SKM-1 (cell line): ENCODE measurements around the gene PLD4.
"Not testable (repeated sequence)": the region's sequence is repeated elsewhere in the genome, so short reads cannot be mapped to it uniquely, and the experiment has no call there.

ENCODE experiments used
- DNase-seq: peaks from one replicate; lab custom pipeline; 2025; ENCODE audit not compliant: unreplicated experiment; lab: John Stamatoyannopoulos, UW

PLD4 gene

DNA sequence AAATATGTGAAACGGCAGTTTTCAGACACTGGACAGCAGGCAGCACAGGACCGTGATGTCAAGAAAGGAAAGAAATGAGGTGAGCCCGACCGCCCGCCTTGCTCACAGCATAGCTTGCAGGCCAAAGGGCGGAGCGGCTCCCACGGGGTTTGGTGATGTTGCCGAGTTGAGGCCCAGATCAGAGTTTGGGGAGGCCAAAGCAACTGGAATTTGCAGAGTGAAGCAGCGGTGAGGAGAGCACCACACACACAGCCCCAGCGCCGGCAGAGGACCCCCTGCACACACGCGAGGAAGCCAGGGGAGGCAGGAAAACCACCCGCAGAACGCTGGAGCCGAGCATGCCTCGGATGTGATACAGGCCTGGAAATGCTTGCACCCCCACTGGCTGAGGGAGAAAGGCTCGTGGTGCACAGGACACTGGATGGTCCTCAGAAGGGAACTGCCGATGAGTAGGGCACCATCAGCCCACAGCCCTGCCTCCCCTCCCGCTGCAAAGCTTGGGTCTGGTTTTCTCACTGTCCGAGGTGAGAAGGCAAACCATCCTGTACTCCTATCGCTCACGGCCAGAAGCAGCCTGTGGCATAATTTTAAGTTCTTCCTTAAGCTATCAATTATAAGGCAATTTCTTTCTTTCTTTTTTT, 25.7 kb upstream of the PLD4 start:
- DNase-seq = no peak

DNA sequence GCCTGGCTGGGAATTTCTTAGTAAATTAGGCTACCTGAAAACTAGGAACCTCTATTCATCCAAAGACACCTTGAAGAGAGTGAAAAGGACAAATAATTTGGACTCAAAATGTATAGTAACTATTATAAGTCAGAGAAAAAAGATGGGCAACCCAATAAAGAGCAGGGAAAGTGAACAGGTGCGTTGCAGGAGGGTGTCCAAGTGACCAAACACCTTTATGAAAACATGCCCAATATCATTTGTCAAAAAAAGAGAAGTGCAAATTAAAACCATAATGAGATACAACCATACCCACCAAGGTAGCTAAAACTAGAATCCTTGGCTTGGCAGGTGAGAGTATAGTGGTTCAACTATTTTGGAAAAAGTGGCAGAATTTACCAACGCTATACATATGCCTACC, 24.9 kb upstream of the PLD4 start:
- DNase-seq = no peak

DNA sequence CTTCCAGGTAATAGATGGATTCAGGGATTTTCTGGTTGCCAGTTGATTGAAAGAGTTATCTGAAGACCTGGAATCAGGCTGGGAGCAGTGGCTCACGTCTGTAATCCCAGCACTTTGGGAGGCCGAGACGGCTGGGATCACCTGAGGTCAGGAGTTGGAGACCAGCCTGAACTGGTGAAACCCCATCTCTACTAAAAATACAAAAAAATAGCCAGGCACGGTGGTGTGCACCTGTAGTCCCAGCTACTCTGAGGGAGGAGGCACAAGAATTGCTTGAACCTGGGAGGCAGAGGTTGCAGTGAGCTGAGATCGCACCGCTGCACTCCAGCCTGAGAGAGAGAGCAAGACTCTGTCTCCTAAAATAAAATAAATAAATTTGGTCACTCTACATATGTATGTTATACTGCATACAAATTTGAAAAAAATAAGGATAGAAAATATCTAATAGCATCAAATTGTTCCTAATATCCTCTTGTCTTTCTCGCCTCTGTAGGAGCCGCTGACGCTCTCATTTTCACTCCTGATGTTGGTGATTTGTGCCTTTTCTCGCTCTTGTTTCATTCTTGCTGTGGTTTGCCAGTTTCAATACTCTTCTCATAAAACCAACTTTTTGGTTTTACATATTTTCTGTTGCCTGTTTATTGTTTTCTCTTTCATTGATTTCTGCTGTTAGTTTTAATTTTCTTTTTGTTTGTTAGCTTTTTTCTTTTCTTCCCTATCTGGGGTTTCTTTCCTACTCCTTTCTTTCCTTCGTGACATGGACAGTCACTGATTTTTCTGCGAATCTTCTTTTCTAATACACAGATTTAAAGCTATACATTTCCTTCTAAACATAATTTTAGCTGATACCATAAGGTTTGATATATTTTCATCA, 23.8 kb upstream of the PLD4 start:
- no peak for DNase-seq

DNA sequence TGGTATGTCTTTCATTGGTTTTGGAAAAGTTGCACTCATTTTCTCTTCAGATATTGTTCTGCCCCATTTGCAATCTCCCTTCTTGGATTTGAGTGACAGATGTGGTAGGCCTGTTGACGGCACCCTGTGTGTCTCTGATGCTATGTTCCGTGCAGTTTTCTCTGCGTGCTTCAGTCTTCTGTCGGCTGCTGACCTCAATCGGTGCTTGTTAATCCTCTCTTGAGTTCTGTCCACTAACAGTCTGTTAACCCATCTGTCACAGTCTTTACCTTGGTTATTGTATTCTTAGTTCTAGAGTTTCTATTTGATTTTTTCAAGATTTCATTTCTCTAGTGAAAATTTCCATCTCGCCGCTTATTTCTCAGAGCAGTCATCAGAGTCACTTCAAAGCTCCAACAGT, 20.7 kb upstream of the PLD4 start:
- DNase-seq = no peak

DNA sequence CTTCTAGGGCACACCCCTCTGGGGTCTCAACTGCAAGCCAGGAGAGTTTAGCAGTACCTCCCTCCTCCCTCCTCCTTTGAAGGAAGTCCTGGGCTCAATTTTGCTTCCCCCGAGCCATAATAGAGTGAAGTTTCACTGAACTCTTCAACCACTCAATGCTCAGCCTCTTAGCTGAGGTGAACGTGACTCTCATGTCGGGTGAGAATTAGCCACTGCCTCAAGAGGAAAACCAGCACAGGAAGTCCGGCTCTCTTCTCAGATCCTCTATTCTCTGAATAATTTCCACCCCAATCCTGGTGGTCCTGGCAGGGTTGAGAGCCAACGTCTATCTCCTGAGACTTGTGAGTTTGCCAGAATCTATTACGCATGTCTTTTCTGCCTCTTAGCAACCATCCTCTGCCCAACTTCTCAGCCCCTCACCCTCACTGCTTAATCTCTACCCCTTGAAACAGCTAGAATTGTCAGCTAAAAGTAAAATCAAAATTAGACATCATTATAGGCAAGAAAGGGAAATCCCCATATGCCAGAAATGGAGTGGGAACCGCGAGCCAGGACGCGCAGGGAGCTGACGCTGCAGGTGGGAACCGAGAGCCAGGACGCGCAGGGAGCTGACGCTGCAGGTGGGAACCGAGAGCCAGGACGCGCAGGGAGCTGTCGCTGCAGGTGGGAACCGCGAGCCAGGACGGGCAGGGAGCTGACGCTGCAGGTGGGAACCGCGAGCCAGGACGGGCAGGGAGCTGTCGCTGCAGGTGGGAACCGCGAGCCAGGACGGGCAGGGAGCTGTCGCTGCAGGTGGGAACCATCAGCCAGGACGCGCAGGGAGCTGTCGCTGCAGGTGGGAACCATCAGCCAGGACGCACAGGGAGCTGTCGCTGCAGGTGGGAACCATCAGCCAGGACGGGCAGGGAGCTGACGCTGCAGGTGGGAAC, 19.8 kb upstream of the PLD4 start:
- DNase-seq = not testable (repeated sequence)

DNA sequence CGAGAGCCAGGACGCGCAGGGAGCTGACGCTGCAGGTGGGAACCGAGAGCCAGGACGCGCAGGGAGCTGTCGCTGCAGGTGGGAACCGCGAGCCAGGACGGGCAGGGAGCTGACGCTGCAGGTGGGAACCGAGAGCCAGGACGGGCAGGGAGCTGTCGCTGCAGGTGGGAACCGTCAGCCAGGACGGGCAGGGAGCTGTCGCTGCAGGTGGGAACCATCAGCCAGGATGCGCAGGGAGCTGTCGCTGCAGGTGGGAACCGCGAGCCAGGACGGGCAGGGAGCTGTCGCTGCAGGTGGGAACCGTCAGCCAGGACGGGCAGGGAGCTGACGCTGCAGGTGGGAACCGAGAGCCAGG, 19.1 kb upstream of the PLD4 start:
- DNase-seq = not testable (repeated sequence)

DNA sequence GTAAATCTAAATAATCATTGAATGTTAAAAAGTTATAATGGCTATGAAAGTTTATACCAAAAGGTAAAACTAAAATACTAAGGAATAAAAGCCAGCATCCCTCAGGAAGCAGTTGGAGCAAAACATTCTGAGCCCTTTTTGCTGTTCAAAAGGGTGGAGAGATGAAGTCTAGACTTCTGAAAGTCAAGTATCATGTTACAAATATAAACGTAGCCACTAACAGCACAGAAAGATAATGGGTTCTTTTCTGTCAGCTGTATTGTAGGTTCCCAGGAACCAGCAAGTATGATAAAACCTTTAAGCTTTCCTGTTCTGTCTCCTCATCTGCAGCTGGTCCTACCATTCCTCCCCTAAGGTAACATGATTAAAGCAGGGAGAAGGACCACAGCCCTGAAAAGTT, 16.4 kb upstream of the PLD4 start:
- no peak for DNase-seq

DNA sequence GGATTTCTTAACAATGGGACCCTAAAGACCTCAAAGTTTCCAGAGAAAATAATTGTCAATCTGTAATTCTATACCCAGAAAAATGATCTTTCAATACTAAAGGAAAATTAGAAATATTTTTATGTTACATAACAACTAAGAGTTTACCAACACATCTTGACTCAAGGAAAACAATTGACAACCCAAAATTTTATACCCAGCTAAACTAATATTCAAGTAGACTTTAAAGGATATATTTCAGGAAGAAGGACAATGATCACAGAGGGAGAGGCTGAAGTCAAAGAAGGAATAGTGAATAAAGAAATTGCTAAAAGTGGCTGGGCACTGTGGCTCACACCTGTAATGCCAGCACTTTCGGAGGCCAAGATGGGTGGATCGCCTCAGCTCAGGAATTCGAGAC, 12.6 kb upstream of the PLD4 start:
- DNase-seq = no peak

DNA sequence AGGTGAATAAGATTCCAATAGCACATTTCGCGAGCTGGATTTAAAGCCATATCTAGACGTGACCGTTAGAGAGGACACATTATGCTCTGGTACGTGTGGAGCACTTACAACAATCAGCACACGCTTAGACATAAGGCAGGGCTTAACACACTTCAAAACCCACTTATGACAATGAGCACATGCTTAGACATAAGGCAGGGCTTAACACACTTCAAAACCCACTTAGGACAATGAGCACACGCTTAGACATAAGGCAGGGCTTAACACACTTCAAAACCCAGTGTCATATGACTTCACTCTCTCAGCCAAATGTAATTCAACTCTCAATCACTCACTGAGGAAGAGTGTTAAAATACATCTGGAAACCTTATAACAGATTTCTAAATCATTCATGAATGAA, 11.2 kb upstream of the PLD4 start:
- no peak for DNase-seq

DNA sequence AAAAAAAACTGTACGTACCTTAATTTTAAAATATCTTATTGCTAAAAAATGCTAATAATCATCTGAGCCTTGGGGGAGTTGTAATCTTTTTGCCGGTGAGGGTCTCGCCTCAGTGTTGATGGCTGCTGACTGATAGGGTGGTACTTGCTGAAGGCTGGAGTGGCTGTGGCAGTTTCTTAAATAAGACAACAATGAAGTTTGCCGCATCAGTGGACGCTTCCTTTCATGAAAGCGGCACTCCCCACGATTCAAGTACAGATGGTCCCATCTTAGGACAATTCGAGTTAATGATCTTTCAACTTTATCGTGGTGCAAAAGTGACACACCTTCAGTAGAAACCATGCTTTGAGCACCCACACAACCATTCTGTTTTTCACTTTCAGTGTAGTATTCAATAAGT, 7.6 kb upstream of the PLD4 start:
- DNase-seq = no peak

DNA sequence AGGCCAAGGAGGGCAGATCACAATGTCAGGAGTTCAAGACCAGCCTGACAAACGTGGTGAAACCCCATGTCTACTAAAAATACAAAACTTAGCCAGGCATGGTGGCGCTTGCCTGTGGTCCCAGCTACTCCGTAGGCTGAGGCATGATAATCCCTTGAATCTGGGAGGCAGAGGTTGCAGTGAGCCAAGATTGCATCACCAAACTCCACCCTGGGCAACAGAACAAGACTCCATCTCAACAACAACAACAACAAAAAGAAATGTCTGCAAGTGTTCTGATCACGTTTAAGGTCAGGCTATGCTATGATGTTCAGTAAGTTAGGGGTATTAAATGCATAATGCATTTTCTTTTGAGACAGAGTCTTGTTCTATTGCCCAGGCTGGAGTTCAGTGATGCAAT, 6.7 kb upstream of the PLD4 start:
- no peak for DNase-seq

DNA sequence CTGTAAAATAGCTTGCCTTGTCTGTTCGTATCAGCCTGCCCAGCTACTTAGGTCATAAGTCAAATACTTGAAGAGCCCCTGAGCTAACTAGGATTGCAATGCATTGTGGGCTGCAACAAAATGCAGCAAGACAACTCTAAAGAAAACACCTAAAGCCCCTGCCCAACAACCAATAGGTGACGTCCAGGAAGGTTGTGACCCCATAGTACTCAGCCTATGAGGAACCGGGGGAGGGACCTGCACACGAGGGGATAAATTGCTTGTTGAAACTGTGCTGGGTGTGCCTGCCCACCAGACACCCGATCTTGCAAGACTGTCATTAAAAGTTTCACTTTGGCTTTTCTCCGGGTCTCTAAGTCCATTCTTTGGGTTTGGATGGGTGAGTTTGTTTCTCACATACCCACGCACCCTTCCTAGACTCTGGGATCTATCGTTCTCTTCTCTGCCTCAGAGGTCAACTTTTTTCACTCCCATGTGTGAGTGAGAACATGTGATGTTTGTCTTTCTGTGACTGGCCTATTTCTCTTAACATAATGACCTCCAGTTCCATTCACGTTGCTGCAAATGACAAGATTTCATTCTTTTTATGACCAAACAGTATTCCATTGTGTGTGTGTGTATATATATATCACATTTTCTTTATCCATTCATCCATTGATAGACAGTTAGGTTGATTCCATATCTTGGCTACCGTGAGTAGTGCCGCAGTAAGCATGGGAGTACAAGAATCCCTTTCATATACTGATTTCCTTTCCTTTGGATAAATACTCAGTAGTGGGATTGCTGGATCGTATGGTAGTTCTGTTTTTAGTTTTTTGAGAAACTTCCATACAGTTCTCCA, 5.3 kb upstream of the PLD4 start:
- not testable (repeated sequence) for DNase-seq

DNA sequence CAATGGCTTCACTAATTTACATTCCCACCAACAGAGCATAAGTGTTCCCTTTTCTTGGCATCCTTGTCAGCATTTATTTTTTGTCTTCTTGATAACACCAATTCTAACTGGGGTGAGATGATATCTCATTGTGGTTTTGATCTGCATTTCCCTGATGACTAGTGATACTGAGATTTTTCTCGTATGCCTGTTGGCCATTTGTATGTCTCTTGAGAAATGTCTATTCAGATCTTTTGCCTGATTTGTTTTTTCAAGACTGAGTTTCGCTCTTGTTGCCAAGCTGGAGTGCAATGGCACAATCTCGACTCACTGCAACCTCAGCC, 4.7 kb upstream of the PLD4 start:
- no peak for DNase-seq

DNA sequence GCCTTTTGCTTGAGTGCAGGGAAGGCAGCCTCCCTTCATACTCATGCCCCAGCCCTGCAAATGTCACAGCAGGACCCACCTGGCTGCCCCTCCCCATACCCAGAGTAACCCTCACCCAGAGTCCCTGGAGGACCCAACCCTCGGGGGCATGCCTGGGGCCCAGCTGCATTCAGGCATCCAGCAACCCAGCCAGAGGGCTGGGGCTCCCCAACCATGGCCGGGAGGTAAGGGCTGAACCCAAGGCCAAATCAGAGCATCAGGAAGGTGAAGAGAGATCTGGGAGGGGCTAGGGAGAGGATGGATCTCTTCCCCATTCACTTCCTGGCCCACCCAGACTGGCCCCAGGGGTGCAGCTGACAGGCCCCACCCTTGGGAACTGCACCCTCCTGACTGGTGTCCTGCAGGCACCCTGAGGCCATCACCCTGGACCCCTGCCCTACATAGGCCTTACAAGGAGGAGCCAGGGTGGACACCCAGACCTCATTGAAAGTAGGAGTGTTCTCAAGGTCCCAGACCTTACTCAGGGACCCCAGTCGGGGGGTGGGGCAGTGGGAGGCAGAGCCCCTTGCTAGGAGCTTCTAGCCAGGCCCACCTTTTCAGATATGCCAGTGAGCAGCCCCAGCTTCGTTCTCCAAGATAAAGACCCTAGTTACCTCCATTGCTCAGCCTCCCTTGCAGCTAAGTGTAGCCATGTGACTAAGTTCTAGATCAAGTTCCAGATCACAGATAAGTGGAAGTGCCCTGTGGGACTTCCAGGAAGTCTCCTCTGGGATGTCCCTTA, 849 bp upstream of the PLD4 start:
- no peak for DNase-seq

DNA sequence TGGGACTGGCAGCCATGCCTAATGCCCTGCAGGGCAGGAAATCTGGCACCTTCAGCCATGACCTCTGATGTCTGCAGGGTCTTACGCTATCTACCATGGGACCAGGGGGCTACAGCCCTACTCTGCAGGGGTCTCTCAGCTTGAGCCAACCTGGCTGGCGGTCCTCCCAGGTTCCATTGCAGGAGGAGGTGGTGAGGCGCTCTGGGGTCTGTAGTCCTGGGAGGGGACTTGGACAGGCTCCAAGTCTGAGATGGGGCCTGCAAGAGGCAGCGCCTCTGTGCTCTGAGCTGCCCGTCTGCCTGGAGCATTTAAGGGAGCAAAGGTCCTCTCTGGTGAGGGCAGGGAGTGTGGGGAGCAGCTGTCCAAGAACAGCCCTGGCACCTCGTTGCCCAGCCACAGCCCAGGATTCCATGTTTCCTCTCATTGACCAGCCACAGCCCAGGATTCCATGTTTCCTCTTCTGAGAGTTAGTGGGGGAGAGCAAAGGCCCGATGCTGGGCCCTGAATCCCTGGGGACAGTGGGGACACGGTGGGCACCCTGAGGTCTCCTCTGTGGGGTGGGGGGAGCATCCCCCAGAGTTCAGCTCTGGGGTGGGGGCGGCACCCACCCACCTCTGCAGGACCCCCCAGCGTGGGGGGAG, 655 bp downstream of the PLD4 start:
- DNase-seq = no peak

DNA sequence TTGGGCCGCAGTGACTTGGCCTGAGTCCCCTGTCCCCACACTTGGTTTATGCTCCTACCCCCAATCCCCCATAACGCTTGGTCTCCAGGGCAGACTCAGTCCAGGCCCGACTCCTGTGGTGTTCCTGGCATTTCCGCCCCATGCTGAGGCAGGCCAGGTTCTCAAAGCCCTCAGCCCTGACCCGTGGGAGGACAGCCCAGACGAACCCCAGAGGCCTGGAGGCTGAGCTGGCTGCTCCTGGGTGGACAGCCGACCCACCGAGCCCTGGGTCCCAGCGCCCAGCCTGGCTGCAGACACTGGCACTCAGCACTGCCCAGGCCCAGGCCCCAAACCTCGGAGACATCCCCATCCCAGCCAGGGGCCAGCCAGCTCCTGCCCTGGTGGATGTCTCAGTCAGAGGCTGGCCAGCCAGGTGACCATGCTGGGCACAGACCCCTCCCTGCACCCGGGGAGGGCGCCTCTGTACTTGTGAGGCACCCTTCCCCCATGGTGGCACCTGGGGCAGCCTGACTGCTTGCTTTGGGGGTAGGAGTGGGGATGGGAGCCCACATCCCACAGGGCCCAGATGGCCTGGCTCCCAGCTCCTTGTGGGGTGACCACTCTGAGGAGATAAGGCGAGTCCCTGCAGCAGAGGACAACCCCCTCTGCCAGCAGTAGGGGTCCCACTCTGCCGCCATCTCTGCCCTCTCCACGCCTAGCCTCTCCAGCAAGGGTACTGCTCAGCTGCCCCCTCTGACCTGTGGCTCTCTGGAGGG, 1.4 kb downstream of the PLD4 start:
- DNase-seq = no peak

DNA sequence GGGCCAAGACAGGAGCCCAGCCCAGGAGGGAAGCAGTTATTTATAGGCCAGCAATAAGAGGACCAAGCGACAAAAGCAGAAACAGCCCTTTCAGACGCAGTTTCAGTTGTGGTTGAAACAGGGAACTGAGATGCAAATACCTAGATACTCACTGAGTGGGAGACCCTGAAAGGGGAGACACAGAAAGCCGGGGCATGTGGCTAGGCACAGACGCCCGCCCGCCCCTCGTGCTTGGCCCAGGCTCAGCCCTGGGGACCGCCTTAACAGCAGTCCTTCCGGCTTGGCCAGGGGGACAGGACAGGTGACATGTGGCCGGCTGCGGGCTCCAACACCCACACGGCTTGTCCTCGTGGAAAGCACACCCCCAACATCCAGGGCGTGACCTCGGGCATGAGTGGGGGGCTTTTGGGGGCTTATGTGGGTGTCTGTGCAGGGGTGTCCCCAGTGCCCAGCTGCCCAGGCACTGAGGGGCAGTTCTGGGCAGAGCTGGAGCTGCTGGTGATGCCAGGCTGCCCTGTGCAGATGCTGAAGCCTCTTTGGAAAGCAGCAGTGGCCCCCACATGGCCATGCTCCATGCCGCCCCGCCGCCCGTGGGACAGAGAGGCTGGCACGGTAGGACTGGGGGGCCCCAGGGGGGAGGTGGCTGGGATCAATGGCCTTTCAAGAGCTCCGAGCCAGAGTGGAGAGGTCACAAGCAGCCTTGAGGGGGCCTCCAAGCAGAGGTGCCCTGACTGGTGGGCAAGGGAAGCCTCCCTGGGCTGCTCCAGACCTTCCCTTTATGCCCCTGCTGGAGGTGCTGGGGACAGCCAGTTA, 2.1 kb downstream of the PLD4 start:
- peak; percentile 3 for DNase-seq

DNA sequence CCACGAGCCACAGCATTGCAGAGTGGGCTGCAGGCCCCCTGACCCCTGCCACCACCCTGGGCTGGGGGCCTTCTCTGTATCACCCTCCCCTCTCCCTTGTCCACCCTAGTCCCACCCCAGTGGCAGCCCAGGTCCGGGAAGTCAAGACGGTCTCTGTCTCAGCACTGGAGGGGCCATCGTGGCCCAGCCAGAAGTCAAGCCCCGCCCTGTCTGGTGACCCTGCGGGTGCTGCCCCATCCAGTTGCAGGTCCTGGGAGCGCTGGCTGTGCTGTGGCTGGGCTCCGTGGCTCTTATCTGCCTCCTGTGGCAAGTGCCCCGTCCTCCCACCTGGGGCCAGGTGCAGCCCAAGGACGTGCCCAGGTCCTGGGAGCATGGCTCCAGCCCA, 2.7 kb downstream of the PLD4 start:
- DNase-seq = no peak
